GM23248 (cell line): Measurements from ENCODE around the gene NACC2.

Experiments used
- EZH2 ChIP-seq: fragments of 200-600 bp; sonication (generic); IDR thresholded peaks from 2 replicates; pipeline ENCODE4 v1.6.1; 2018; ENCODE audit warnings: antibody characterized with exemption, mild to moderate bottlenecking; ENCODE audit not compliant: insufficient read depth, poor library complexity, severe bottlenecking
- EZH2phosphoT487 ChIP-seq: fragments of 200-600 bp; sonication (generic); IDR thresholded peaks from 2 replicates; pipeline ENCODE4 v1.6.1; 2018; ENCODE audit warnings: antibody characterized with exemption, moderate library complexity, mild to moderate bottlenecking, low read depth; ENCODE audit not compliant: insufficient read depth

DNA sequence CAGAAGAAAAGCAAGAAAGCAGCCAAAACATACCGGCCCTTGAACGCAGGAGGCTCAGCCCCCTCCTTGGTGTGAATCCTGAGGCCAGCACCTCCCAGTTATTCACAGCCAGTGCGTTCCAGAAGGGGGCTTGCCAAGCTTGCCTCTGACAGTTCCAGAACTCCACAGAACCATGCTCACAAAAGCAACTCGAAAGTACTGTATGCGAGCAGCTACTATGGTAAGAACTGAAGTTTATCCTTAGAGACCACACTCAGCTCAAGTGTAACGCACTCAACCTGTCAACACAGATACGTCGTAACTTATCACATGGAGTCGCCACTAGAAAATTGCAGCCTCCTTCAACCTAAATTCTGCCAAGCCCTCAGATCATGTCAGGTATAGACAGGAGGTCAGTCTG is 135.3 kb downstream of the NACC2 start:
- TF ChIP-seq EZH2 (no peak), EZH2phosphoT487 (no peak)
